ENCODE measurements around the gene PCBP1. TPM values are rescaled to one million over a fixed set of nuclear protein-coding genes. Genes with fewer than 3 reads are reported as not detected.

PCBP1 gene
- total and polyA plus RNA-seq, 9 of the 15 experiments (the other 6 are each of a cell fraction or from before 2014, with no cell fraction given), result 19.2 to 407 (median 78.1) TPM

- TF ChIP-seq TRIM25 (IDR thresholded peaks at IDR 0.05; ENCODE audit: borderline replicate concordance) (no peak), TRIM28 (IDR thresholded peaks at IDR 0.05) (no peak), ZEB2 (IDR thresholded peaks at IDR 0.05) (no peak), E2F1 (CRISPR knock-in tag; IDR thresholded peaks at IDR 0.05) (0 out of 2 replicates have a peak, but pooled peaks have one; percentile 30), ZNF408 (CRISPR knock-in tag; IDR thresholded peaks at IDR 0.05; ENCODE audit: low read depth) (no peak), SRSF3 (IDR thresholded peaks at IDR 0.05; ENCODE audit: insufficient read depth, low read length) (peak; percentile 95; the same call in 1 of the 2 replicates), CREM (IDR thresholded peaks at IDR 0.05; ENCODE audit: low read depth) (no peak), CGGBP1 (CRISPR knock-in tag; IDR thresholded peaks at IDR 0.05) (no peak; the same call in 1 of the 2 replicates), ZNF280B (CRISPR knock-in tag; IDR thresholded peaks at IDR 0.05) (no peak), ZNF609 (CRISPR knock-in tag; IDR thresholded peaks at IDR 0.05; ENCODE audit: borderline replicate concordance) (no peak), MBD2 (IDR thresholded peaks at IDR 0.05; ENCODE audit: borderline replicate concordance, low read depth) (no peak), ZNF449 (CRISPR knock-in tag; IDR thresholded peaks at IDR 0.05) (no peak), ADNP (tag; IDR thresholded peaks at IDR 0.05) (no peak), ZNF639 (CRISPR knock-in tag; conservative IDR thresholded peaks at IDR 0.05 in 1 of 2, IDR thresholded peaks at IDR 0.05 in 1 of 2) (peak in 1 of 2 experiments; percentile 90; a peak in 1 of 4 replicates)
Measured at GRCh38 chr2:70086278-70086837, 919 bp upstream of the PCBP1 start (continued).

Measured in K562 (cell line).